K562 (cell line): ENCODE measurements around the gene GIPC3. TPM values are rescaled to one million over a fixed set of nuclear protein-coding genes. Genes with fewer than 3 reads are reported as not detected.

Source experiments
- CBFB ChIP-seq: sonication (generic); formaldehyde crosslinking; IDR thresholded peaks from 2 replicates; pipeline ENCODE4 v1.4.0; 2020; ENCODE audit warnings: mild to moderate bottlenecking, missing genetic modification reagents
- FOSL1 ChIP-seq: fragments of 200-800 bp; sonication (Bioruptor generic); conservative IDR thresholded peaks from 2 replicates; pipeline ENCODE4 v1.6.1; 2016; ENCODE audit warnings: missing genetic modification characterization, missing compliant biosample characterization
- GTF2F1 ChIP-seq: IDR thresholded peaks from 2 replicates; pipeline ENCODE4 v1.6.1; 2011; ENCODE audit warnings: low read depth, low read length, improper control_type of control experiment
- HNRNPL ChIP-seq: fragments of 200-400 bp; formaldehyde crosslinking; IDR thresholded peaks from 2 replicates; pipeline ENCODE4 v1.6.1; 2017; ENCODE audit warnings: low read depth, mild to moderate bottlenecking, low read length
- JUN ChIP-seq, 2 experiments: sonication (generic) in 1 of 2; formaldehyde crosslinking in 1 of 2; IDR thresholded peaks; 2 replicates each; pipeline versions ENCODE4 v1.6.1 to v1.8.0; 2012 to 2022; ENCODE audit warnings: borderline replicate concordance in 2 of 2, mild to moderate bottlenecking in 2 of 2, improper control_type of control experiment in 1 of 2, low read depth in 1 of 2, low read length in 1 of 2, missing genetic modification reagents in 1 of 2
- MCM7 ChIP-seq, 2 experiments: fragments of 450-650 bp; IDR thresholded peaks; 2 replicates each; pipeline ENCODE4 v1.6.1; 2016 to 2018
- PCBP2 ChIP-seq: fragments of 200-400 bp; formaldehyde crosslinking; IDR thresholded peaks from 2 replicates; pipeline ENCODE4 v1.6.1; 2018; ENCODE audit warnings: low read length, low read depth, mild to moderate bottlenecking, moderate library complexity; ENCODE audit not compliant: poor library complexity, severe bottlenecking
- PTRF ChIP-seq: fragments of 450-650 bp; IDR thresholded peaks from 2 replicates; pipeline ENCODE4 v1.6.1; 2016; ENCODE audit warnings: mild to moderate bottlenecking, missing genetic modification characterization, missing compliant biosample characterization
- RBM25 ChIP-seq: fragments of 200-400 bp; formaldehyde crosslinking; IDR thresholded peaks from 2 replicates; pipeline ENCODE4 v1.6.1; 2018; ENCODE audit warnings: low read length, low read depth, moderate library complexity; ENCODE audit not compliant: severe bottlenecking
- RBM39 ChIP-seq: fragments of 200-400 bp; formaldehyde crosslinking; optimal IDR thresholded peaks from 2 replicates; pipeline ENCODE3; 2018; ENCODE audit warnings: low read depth, low read length
- SRSF9 ChIP-seq: fragments of 200-400 bp; formaldehyde crosslinking; IDR thresholded peaks from 2 replicates; pipeline ENCODE4 v1.6.1; 2017; ENCODE audit warnings: low read depth, low read length, borderline replicate concordance
- TAF7 ChIP-seq: fragments of 450-650 bp; IDR thresholded peaks from 2 replicates; pipeline ENCODE4 v1.6.1; 2016; ENCODE audit warnings: missing genetic modification characterization, missing compliant biosample characterization
- polyA plus RNA-seq, 8 experiments: library from polyadenylated mRNA; depleted of rRNA in 4 of 8; stranded (reverse) in 5 of 8; unstranded in 3 of 8; fragments of >200 nt; fragmentation: Nextera tagmentation in 2 of 8; fragmentation: Illumina TruSeq in 1 of 8; extraction: Ambion mirVana in 2 of 8; extraction: Trizol in 1 of 8; gene quantifications; 2 replicates each; pipeline versions ENCODE4 v1.2.1 to v1.2.3, GENCODE V29; 2011 to 2014; ENCODE audit warnings: inconsistent platforms in 1 of 8, missing spikeins in 1 of 8
- total RNA-seq, 7 experiments: library from RNA; depleted of rRNA in 6 of 7; stranded (reverse); fragments of >200 nt in 6 of 7; fragmentation: Illumina TruSeq in 2 of 7; extraction: Trizol in 2 of 7; gene quantifications; 2 replicates each; pipeline versions ENCODE4 v1.2.1 to v1.2.3, GENCODE V29; 2011 to 2021; ENCODE audit warnings: low replicate concordance in 1 of 7
- TF ChIP-seq, protein P1 (sequence below): fragments of 250-450 bp; sonication (Bioruptor Pico); IDR thresholded peaks from 2 replicates; pipeline ENCODE4 v1.5.0; 2021
- TF ChIP-seq, protein P2 (sequence below): sonication (generic); formaldehyde crosslinking; IDR thresholded peaks from 2 replicates; pipeline ENCODE4 v1.8.0; 2022; ENCODE audit warnings: mild to moderate bottlenecking, missing genetic modification reagents
- TF ChIP-seq, protein P3 (sequence below): fragments of 250-450 bp; sonication (Bioruptor Pico); IDR thresholded peaks from 2 replicates; pipeline ENCODE4 v1.5.0; 2021; ENCODE audit warnings: mild to moderate bottlenecking, moderate library complexity
- TF ChIP-seq, protein P4 (sequence below): sonication (generic); formaldehyde crosslinking; IDR thresholded peaks from 2 replicates; pipeline ENCODE4 v1.8.0; 2023; ENCODE audit warnings: mild to moderate bottlenecking, missing genetic modification reagents
- TF ChIP-seq, protein P5 (sequence below): fragments of 450-650 bp; formaldehyde crosslinking; IDR thresholded peaks from 2 replicates; pipeline ENCODE4 v1.4.0; 2020; ENCODE audit warnings: mild to moderate bottlenecking, moderate library complexity

Gene GIPC3
- total and polyA plus RNA-seq, 9 of the 15 experiments (the other 6 are each of a cell fraction or from before 2014, with no cell fraction given): 0.03 to 3.6 (median 1.5) TPM; not detected in 1

DNA sequence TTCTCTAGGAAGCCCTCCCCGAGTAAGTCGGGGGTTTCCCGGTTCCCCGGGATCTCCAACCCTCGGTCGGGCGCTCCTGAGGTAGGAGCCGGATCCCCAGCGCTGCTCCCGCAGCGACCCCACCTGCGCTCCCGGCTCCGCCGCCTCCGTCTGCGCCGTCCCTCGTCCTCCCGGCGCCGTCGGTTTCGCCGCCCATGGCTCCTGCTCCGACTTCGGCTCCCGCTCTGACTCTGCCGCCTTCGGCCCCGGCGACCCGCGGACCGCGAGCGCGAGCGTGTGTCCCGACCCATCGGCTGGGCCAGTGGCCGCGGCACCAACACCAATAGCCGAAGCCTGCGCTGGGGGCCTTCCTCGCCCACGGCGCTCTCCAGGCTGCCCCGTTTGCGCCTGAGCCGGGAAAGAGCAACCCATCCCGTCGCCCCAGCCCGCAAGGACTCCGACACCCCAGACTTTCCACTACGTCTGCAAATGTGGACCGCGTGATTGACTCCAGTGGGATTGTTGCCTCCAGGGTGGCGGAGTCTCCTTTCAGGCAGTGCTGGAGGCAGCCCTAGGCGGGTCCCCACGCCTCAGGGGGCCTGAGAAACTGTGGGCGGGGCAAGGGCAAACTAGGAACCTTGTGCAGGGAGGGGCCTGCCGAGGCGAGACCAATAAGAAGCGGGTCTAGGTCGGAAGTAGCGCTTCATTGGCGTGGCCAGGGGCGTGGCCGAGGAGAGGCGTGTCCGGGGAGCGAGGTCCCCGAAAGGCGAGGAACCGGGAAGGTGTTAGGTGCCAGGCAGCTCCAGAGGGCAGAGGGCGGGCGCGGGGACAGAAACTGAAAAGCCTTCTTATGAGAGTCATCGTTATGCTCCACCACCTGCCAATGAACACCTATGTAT, 41.4 kb downstream of the GIPC3 start, which contains the start of gene CACTIN (continued):
- TF ChIP-seq, protein P1, sequence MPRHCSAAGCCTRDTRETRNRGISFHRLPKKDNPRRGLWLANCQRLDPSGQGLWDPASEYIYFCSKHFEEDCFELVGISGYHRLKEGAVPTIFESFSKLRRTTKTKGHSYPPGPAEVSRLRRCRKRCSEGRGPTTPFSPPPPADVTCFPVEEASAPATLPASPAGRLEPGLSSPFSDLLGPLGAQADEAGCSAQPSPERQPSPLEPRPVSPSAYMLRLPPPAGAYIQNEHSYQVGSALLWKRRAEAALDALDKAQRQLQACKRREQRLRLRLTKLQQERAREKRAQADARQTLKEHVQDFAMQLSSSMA (CRISPR knock-in tag): no peak
- TF ChIP-seq, protein P2, sequence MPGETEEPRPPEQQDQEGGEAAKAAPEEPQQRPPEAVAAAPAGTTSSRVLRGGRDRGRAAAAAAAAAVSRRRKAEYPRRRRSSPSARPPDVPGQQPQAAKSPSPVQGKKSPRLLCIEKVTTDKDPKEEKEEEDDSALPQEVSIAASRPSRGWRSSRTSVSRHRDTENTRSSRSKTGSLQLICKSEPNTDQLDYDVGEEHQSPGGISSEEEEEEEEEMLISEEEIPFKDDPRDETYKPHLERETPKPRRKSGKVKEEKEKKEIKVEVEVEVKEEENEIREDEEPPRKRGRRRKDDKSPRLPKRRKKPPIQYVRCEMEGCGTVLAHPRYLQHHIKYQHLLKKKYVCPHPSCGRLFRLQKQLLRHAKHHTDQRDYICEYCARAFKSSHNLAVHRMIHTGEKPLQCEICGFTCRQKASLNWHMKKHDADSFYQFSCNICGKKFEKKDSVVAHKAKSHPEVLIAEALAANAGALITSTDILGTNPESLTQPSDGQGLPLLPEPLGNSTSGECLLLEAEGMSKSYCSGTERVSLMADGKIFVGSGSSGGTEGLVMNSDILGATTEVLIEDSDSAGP (CRISPR knock-in tag): peak; percentile 53; the same call in 1 of the 2 replicates
- TF ChIP-seq SRSF9 (no peak), TAF7 (tag) (peak; percentile 46; the same call in 1 of the 2 replicates), CBFB (0 out of 2 replicates have a peak, but pooled peaks have one; percentile 8), FOSL1 (tag) (no peak), JUN (IDR thresholded peaks at IDR 0.05; ENCODE audit: borderline replicate concordance, low read depth, low read length) (no peak), JUN (CRISPR knock-in tag; IDR thresholded peaks at IDR 0.05; ENCODE audit: borderline replicate concordance) (no peak; the same call in 1 of the 2 replicates), GTF2F1 (peak; percentile 49; the same call in 1 of the 2 replicates), MCM7 (IDR thresholded peaks at IDR 0.05) (no peak), RBM39 (no peak), PCBP2 (no peak), HNRNPL (no peak), RBM25 (no peak), PTRF (no peak)
- TF ChIP-seq, protein P3, sequence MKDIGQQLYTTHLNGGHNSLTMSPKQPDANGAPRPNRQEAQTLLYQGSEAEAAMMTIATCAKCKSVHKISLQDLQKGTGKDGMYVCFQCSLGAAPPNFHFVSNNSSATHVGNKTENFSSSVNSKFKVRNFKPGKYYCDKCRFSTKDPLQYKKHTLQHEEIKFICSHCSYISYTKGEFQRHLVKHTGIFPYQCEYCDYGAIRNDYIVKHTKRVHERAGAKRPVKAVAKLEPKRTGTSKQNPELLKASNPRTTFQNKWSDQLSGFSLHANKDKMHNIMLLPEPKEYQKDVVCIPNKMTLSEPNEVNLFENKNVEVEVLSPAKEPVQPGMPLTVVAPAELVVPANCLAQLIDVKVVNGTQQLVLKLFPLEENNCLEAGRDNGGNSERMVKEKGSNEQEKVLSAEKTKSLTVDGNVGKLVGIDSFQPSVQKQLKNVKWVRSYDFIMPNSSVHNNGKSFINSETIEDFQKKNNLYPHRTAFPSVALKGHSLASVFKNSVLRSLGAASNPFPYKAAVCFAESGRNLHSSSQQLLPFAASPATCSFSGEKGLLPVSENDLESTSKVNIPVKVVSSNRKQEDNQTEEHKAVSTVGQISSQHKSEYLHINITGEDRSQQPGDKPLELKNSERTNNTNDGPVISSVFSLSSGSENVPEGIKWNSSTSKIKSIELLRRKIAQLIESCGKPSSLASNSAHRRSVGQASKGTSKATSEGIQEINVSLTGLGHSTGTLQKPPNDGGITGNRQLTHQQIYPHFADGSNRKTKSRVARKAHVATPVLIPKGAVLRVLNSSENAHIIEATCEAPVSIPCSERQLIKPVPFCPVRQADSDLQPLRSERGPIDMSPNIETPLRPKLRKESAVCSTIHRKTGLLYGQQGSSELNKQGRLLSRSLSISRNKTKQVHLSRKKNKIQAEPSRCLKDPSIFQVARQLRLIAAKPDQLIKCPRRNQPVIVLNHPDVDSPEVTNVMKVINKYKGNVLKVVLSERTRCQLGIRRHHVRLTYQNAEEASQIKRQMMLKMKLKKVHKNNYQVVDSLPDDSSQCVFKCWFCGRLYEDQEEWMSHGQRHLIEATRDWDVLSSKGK: no peak
- TF ChIP-seq, protein P4, sequence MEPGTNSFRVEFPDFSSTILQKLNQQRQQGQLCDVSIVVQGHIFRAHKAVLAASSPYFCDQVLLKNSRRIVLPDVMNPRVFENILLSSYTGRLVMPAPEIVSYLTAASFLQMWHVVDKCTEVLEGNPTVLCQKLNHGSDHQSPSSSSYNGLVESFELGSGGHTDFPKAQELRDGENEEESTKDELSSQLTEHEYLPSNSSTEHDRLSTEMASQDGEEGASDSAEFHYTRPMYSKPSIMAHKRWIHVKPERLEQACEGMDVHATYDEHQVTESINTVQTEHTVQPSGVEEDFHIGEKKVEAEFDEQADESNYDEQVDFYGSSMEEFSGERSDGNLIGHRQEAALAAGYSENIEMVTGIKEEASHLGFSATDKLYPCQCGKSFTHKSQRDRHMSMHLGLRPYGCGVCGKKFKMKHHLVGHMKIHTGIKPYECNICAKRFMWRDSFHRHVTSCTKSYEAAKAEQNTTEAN (CRISPR knock-in tag): no peak
- TF ChIP-seq, protein P5, sequence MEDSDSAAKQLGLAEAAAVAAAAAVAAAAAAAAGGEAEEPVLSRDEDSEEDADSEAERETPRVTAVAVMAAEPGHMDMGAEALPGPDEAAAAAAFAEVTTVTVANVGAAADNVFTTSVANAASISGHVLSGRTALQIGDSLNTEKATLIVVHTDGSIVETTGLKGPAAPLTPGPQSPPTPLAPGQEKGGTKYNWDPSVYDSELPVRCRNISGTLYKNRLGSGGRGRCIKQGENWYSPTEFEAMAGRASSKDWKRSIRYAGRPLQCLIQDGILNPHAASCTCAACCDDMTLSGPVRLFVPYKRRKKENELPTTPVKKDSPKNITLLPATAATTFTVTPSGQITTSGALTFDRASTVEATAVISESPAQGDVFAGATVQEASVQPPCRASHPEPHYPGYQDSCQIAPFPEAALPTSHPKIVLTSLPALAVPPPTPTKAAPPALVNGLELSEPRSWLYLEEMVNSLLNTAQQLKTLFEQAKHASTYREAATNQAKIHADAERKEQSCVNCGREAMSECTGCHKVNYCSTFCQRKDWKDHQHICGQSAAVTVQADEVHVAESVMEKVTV (CRISPR knock-in tag): no peak
